Transverse colon (tissue), 4 donors: ENCODE results near the gene PLCB1. TPM values are rescaled to one million over a fixed set of nuclear protein-coding genes. Genes with fewer than 3 reads are reported as not detected.

ENCODE experiments used
- DNase-seq: peaks from one replicate; pipeline ENCODE4 v3.0.0-alpha.2; 2019
- H3K27ac ChIP-seq, 4 donors: fragments of 200-600 bp; sonication (generic); 2 replicates each; pipeline ENCODE4 v1.5.1; 2016 to 2018; ENCODE audit warnings: inconsistent platforms in 4 of 4
- H3K27me3 ChIP-seq: fragments of 200-600 bp; sonication (generic); 2 replicates; pipeline ENCODE4 v1.5.1; 2017; ENCODE audit warnings: inconsistent platforms
- H3K36me3 ChIP-seq, 4 donors: fragments of 200-600 bp; sonication (generic); 2 replicates each; pipeline ENCODE4 v1.5.1; 2017 to 2019; ENCODE audit warnings: inconsistent platforms in 4 of 4
- H3K4me1 ChIP-seq, 4 donors: fragments of 200-600 bp; sonication (generic); 2 replicates each; pipeline ENCODE4 v1.5.1; 2017 to 2020; ENCODE audit warnings: inconsistent platforms in 4 of 4
- H3K4me3 ChIP-seq, 4 donors: fragments of 200-600 bp; sonication (generic); 1 replicate in 1 of 4; 2 replicates in 3 of 4; pipeline versions ENCODE4 v1.5.1 to v1.6.1; 2017 to 2019; ENCODE audit warnings: inconsistent platforms in 4 of 4
- H3K9me3 ChIP-seq, 2 donors: fragments of 200-600 bp; sonication (generic); 2 replicates each; pipeline ENCODE4 v1.5.1; 2017 to 2019; ENCODE audit warnings: inconsistent platforms in 2 of 2
- EP300 ChIP-seq: sonication (generic); formaldehyde crosslinking; IDR thresholded peaks from one replicate; pipeline ENCODE4 v1.6.1; 2017; ENCODE audit warnings: antibody characterized with exemption, low read depth
- POLR2A ChIP-seq: fragments of 450-650 bp; IDR thresholded peaks from one replicate; pipeline ENCODE4 v1.6.1; 2016; ENCODE audit warnings: antibody characterized with exemption, mild to moderate bottlenecking, moderate library complexity
- POLR2AphosphoS5 ChIP-seq, 3 donors: sonication (generic); formaldehyde crosslinking; IDR thresholded peaks; one replicate each; pipeline ENCODE4 v1.6.1; 2016; ENCODE audit warnings: antibody characterized with exemption in 3 of 3
- WGBS, 2 donors: methylation state at CpG; one replicate each; pipeline ENCODE4 v1.1.5; 2018; ENCODE audit warnings: low coverage in 1 of 2; 5-methylcytosine and 5-hydroxymethylcytosine counted together
- in situ Hi-C, 4 donors: fragments of 200-750 bp; cut with MboI; loops; one replicate each; pipeline versions ENCODE4 v1.15.0 to v1.15.1; 2017; ENCODE audit warnings: low sequenced_read_pairs in 3 of 4, low pct_ligation_motif_present in 1 of 4, low pct_unique_long_range_greater_than_20kb in 1 of 4
- intact Hi-C: fragments of 100-400 bp; cut with DNase I; formaldehyde crosslinking; loops from one replicate; pipeline ENCODE4 v1.15.1; 2023; ENCODE audit warnings: low total_unique reads
- total RNA-seq, 4 donors: library from RNA; depleted of rRNA; stranded (reverse); fragments of >200 nt; gene quantifications; one replicate each; pipeline ENCODE4 v1.1.0, GENCODE V29; 2016
- TF ChIP-seq, protein P1 (sequence below), 5 experiments: fragments of 200-600 bp in 3 of 5; fragments of 450-650 bp in 2 of 5; sonication (generic) in 3 of 5; IDR thresholded peaks; 1 replicate in 2 of 5; 2 replicates in 3 of 5; pipeline ENCODE4 v1.5.1; 2016 to 2017; ENCODE audit warnings: antibody characterized with exemption in 5 of 5, inconsistent platforms in 3 of 5, mild to moderate bottlenecking in 2 of 5, moderate library complexity in 1 of 5

PLCB1 gene
- 10 to 100 TPM; 13.1 to 18.6 (median 15.8) TPM for total RNA-seq

DNA sequence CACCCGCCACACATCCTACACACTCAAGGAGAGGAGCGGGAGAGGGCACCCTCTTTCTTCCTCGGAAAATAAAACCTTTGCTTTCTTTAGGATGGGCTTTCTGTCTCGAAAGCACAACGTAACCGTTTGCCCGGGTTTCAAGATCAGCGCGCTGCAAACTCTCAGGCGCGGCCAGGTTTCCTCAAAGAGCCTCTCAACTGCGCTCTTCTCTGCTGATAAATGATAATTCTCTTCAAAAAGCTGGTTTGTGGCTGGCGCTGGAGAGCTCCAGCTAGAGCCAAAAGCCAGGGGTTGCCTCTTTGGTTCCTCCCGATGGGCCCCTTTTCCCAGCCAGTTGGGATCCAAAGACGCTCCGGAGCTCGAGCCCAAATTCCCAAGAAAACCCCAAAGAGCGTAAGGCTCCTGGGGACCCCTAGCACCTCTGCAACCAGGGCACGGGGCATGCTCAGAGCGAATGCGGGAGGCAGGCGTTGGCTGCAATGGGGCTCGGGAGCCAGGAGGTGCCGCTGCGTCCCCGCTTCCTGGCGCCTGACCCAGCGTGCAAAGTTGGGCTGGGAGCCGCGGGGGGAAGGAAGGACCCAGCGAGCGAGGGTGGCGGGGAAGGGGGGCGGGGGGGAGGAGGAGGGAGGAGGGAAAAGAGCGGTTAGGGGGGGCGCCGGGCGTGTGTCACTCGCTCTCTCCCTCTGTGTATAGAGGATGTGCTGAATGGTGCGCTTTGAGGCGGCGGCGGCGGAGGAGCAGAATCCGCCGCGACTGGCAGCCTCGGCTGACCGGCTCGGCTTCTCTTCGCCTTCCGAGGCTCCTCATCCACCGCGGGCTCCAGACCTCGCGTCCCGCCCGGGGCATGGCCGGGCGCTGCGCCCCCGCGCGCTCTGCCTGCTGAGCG lies at the start of gene PLCB1:
PLCB1 (plus strand) TSS at position 669 of the 886 bp plus-strand sequence. CDS start 386 bp downstream, outside the sequence.
- peaks cover 31% of the 10 kb centered on the region for H3K27me3 ChIP-seq
- H3K36me3 ChIP-seq: no peaks in the 10 kb centered on the region
- intact Hi-C loops (loop anchor here (1.0 to 10.0 kb wide), 4 partner anchors 113 to 585 kb away; partner anchors contain the start of gene TMX4), in situ Hi-C loops (loop anchor here (5.0 to 25.0 kb wide), 7 partner anchors 173 to 593 kb away; no protein-coding TSS in a partner anchor)
- no peaks in the 10 kb centered on the region for H3K9me3 ChIP-seq
- DNase-seq: peak; percentile 77
- peaks cover 0 to 27% (median 5%) of the 10 kb centered on the region in 4 donors for H3K4me1 ChIP-seq
- WGBS, 2 donors: 5 to 6% methylated on average over 3 to 46 of the region's 65 CpGs
- TF ChIP-seq, protein P1, sequence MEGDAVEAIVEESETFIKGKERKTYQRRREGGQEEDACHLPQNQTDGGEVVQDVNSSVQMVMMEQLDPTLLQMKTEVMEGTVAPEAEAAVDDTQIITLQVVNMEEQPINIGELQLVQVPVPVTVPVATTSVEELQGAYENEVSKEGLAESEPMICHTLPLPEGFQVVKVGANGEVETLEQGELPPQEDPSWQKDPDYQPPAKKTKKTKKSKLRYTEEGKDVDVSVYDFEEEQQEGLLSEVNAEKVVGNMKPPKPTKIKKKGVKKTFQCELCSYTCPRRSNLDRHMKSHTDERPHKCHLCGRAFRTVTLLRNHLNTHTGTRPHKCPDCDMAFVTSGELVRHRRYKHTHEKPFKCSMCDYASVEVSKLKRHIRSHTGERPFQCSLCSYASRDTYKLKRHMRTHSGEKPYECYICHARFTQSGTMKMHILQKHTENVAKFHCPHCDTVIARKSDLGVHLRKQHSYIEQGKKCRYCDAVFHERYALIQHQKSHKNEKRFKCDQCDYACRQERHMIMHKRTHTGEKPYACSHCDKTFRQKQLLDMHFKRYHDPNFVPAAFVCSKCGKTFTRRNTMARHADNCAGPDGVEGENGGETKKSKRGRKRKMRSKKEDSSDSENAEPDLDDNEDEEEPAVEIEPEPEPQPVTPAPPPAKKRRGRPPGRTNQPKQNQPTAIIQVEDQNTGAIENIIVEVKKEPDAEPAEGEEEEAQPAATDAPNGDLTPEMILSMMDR (IDR thresholded peaks at IDR 0.05): peak; percentile 62 to 83 (median 81)
- TF ChIP-seq POLR2AphosphoS5 (IDR thresholded peaks at IDR 0.05): peak in 1 of 3 donors; percentile 27
- no peak for TF ChIP-seq POLR2A
- no peak for TF ChIP-seq EP300
- H3K27ac ChIP-seq: peak within 1 kb of the TSS; percentile 79 to 88 (median 86)
- H3K4me3 ChIP-seq: peak within 1 kb of the TSS; percentile 40 to 69 (median 62)

DNA sequence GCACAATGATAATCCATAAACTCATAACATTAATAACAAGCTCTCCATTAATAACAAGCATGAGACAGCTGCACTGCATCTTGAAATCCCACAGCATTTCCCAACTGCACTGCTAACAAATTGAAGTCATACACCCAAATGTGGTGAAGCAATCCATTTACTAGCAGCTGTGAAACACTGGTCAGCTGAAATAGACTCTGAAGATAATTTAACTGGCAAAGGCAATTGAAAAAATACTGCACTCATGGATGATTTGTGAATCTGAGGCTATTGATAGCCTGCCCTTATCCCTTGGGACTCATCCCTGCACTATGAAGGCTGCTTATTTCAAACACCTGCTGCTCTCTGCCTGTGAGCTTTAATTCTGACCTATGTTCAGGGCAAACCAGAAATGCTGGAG lies 49.1 kb upstream of the PLCB1 start:
- H3K36me3 ChIP-seq: no peaks in the 10 kb centered on the region
- DNase-seq: no peak
- intact Hi-C loops: no loop called here
- TF ChIP-seq EP300: no peak
- peak; percentile 30 to 52 (median 52) for TF ChIP-seq POLR2AphosphoS5 (IDR thresholded peaks at IDR 0.05)
- no peaks in the 10 kb centered on the region for H3K9me3 ChIP-seq
- peak overlapping the region in 2 of 4 donors; percentile 38 to 66 for H3K27ac ChIP-seq
- no peak overlapping the region for H3K4me3 ChIP-seq
- peaks cover 0 to 1% (median 0%) of the 10 kb centered on the region in 4 donors for H3K4me1 ChIP-seq
- H3K27me3 ChIP-seq: no peaks in the 10 kb centered on the region
- in situ Hi-C loops: no loop called here

DNA sequence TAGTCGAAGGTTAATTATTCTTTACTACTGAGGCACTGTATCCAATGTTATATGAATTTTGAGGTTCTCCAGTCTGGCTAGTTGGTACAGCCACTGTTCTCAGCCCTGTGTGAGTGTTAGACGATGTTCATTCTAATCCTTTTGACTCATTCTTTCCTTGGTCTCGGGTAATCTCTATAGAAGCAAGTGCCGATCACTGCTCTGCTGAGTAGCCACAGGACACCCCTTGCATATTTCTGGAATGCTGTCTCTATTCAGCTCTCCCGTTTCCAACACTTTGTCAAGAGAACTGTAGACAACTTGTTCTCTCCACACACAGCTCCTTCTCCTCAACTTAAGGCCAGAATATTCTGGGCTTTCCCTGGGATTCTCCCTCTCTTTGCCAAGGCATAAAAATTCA lies 42.4 kb upstream of the PLCB1 start:
- H3K9me3 ChIP-seq: no peaks in the 10 kb centered on the region
- H3K4me1 ChIP-seq: peaks cover 0 to 10% (median 5%) of the 10 kb centered on the region in 4 donors
- 65 to 69% methylated on average over 4 to 5 of the region's 5 CpGs for WGBS, 2 donors
- no peak overlapping the region for H3K4me3 ChIP-seq
- in situ Hi-C loops: no loop called here
- no peak overlapping the region for H3K27ac ChIP-seq
- intact Hi-C loops: no loop called here
- no peaks in the 10 kb centered on the region for H3K27me3 ChIP-seq
- H3K36me3 ChIP-seq: no peaks in the 10 kb centered on the region
- DNase-seq: no peak
- TF ChIP-seq POLR2AphosphoS5 (IDR thresholded peaks at IDR 0.05): no peak
- TF ChIP-seq, protein P1 (IDR thresholded peaks at IDR 0.05): no peak
- TF ChIP-seq EP300: no peak
- TF ChIP-seq POLR2A: no peak

DNA sequence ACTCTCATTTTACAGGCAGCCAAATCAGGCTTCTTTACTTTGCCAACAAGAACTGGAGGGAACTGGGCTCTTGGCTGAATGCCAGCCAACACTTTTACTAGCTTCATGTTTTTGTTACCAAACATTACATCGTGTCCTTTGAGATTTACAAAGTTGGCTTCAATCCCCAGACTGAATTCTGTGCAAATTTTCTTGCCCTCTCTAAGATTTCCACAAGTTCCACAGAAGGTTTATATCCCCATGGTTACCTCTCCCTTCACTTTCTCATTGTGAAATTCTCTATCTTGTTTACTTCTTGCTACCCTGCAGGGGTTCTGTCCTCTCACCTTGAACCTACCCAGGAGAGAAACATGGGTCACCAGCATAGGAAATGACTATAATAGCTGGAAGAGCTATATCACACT lies 37.6 kb upstream of the PLCB1 start:
- H3K9me3 ChIP-seq: no peaks in the 10 kb centered on the region
- 0% methylated on average over 1 of the region's 1 CpG; no CpG with 5 or more reads in 1 of the 2 donors for WGBS, 2 donors
- H3K36me3 ChIP-seq: no peaks in the 10 kb centered on the region
- H3K27ac ChIP-seq: peak overlapping the region; percentile 26 to 75 (median 61)
- peak; percentile 46 for DNase-seq
- TF ChIP-seq, protein P1 (IDR thresholded peaks at IDR 0.05): no peak
- peak in 2 of 3 donors; percentile 9 to 10 for TF ChIP-seq POLR2AphosphoS5 (IDR thresholded peaks at IDR 0.05)
- TF ChIP-seq POLR2A: no peak
- peak; percentile 9 for TF ChIP-seq EP300
- no peak overlapping the region for H3K4me3 ChIP-seq
- peaks cover 0 to 11% (median 5%) of the 10 kb centered on the region in 4 donors for H3K4me1 ChIP-seq
- intact Hi-C loops (no loop called here), in situ Hi-C loops (no loop called here)
- no peaks in the 10 kb centered on the region for H3K27me3 ChIP-seq
